Calu3 (cell line): Measurements from ENCODE around the gene MPZ. TPM values are rescaled to one million over a fixed set of nuclear protein-coding genes. Genes with fewer than 3 reads are reported as not detected.
A peak's percentile ranks its signal among the peaks of the same experiment; 100 is the strongest.

Experiments
- Bru-seq: library from RNA; stranded (reverse); fragments of 400-500 nt; gene quantifications from one replicate; lab custom pipeline; 2021; lab: Mats Ljungman, UMichigan
- BruChase-seq, 2 experiments: library from RNA; stranded (reverse); fragments of 400-500 nt; gene quantifications; one replicate each; lab custom pipeline; 2021; lab: Mats Ljungman, UMichigan
- BruUV-seq: library from RNA; stranded (reverse); fragments of 400-500 nt; replicated peaks from 2 replicates; lab custom pipeline; 2021; lab: Mats Ljungman, UMichigan
- CTCF ChIA-PET: fragments of 300-600 bp; sonication (Branson Sonifier 250); formaldehyde crosslinking; loops from one replicate; lab custom pipeline; 2022; ENCODE audit warnings: antibody characterized with exemption; lab: Charles Lee
- DNase-seq: peaks from one replicate; pipeline ENCODE4 v3.0.0; 2022
- H3K27ac Mint-ChIP-seq: one replicate; pipeline ENCODE4 v1.8.0; 2022; ENCODE audit warnings: mixed read lengths; ENCODE audit not compliant: unreplicated experiment
- H3K27me3 Mint-ChIP-seq: one replicate; pipeline ENCODE4 v1.8.0; 2022; ENCODE audit warnings: mixed read lengths; ENCODE audit not compliant: unreplicated experiment
- H3K36me3 Mint-ChIP-seq: one replicate; pipeline ENCODE4 v1.8.0; 2022; ENCODE audit warnings: mild to moderate bottlenecking, moderate library complexity, mixed read lengths; ENCODE audit not compliant: insufficient read depth, unreplicated experiment
- H3K4me1 Mint-ChIP-seq: one replicate; pipeline ENCODE4 v1.8.0; 2022; ENCODE audit warnings: mild to moderate bottlenecking, low read depth, mixed read lengths; ENCODE audit not compliant: unreplicated experiment
- H3K4me3 Mint-ChIP-seq: one replicate; pipeline ENCODE4 v1.8.0; 2022; ENCODE audit warnings: mild to moderate bottlenecking, low read depth, moderate library complexity, mixed read lengths; ENCODE audit not compliant: unreplicated experiment
- H3K9me3 Mint-ChIP-seq: one replicate; pipeline ENCODE4 v1.8.0; 2022; ENCODE audit warnings: low read depth, mixed read lengths; ENCODE audit not compliant: unreplicated experiment
- intact Hi-C: fragments of 100-400 bp; cut with micrococcal nuclease; formaldehyde crosslinking; loops from one replicate; pipeline ENCODE4 v1.10.0; 2022; ENCODE audit not compliant: unreplicated experiment
- long read RNA-seq: library from polyadenylated mRNA; stranded (forward); transcript quantifications from one replicate; pipeline ENCODE4 v2.0.0, GENCODE V29; 2022
- total RNA-seq: library from RNA; stranded (reverse); gene quantifications from 2 replicates; pipeline ENCODE4 v1.2.3, GENCODE V29; 2022
- TF ChIP-seq, protein P1 (sequence below): fragments of 200-600 bp; IDR thresholded peaks from one replicate; pipeline ENCODE4 v1.8.0; 2022; ENCODE audit warnings: antibody characterized with exemption; ENCODE audit not compliant: unreplicated experiment

MPZ gene
- total RNA-seq (0.37 and 0.47 TPM in 2 replicates), Bru-seq, nascent RNA (percentile 10 among the genes with signal in this experiment), BruChase-seq, experiment 1, labeled RNA remaining after a 6-hour chase (percentile 17 among the genes with signal in this experiment), BruChase-seq, experiment 2, labeled RNA remaining after a 2-hour chase (percentile 20 among the genes with signal in this experiment)
- long read RNA-seq: 0 reads

GRCh38 chr1:161309868-161310267, at the start of gene MPZ:
MPZ (minus strand) TSS chr1:161309968; CDS start chr1:161309905, 63 bp downstream.
- Mint-ChIP-seq H3K27ac (no peak within 1 kb of the TSS), H3K36me3 (peaks cover 13% of the 10 kb centered on the region), H3K4me1 (peaks cover 24% of the 10 kb centered on the region), H3K4me3 (no peak within 1 kb of the TSS), H3K9me3 (no peaks in the 10 kb centered on the region), H3K27me3 (peaks cover 14% of the 10 kb centered on the region)
- TF ChIP-seq, protein P1, sequence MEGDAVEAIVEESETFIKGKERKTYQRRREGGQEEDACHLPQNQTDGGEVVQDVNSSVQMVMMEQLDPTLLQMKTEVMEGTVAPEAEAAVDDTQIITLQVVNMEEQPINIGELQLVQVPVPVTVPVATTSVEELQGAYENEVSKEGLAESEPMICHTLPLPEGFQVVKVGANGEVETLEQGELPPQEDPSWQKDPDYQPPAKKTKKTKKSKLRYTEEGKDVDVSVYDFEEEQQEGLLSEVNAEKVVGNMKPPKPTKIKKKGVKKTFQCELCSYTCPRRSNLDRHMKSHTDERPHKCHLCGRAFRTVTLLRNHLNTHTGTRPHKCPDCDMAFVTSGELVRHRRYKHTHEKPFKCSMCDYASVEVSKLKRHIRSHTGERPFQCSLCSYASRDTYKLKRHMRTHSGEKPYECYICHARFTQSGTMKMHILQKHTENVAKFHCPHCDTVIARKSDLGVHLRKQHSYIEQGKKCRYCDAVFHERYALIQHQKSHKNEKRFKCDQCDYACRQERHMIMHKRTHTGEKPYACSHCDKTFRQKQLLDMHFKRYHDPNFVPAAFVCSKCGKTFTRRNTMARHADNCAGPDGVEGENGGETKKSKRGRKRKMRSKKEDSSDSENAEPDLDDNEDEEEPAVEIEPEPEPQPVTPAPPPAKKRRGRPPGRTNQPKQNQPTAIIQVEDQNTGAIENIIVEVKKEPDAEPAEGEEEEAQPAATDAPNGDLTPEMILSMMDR: no peak
- CTCF ChIA-PET: no interaction called here
- intact Hi-C loops: no loop called here
- no TSS peak for BruUV-seq
- no peak for DNase-seq

DNA sequence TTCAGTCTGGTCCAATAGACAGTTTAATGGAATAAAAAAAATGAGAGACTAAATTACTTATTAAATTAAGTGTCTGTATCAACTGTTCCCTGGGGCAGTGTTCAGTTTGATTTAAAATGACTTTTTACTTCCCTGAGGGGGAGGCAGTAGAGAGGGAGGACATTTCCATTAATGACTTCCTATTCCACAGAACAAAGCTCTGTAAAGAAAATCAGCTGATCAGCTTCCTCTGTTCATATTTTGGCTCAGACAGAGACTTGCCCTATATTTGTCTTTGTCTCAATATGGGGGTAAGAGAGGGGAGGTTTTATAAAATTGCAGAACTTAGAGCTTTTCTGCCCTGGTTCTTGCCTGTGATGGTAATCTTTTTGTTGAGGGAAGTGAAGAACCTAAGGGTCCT, 49.5 kb upstream of the MPZ start:
- BruUV-seq: no TSS peak
- CTCF ChIA-PET: no interaction called here
- no peak for DNase-seq
- Mint-ChIP-seq H3K4me3 (no peak overlapping the region), H3K9me3 (no peaks in the 10 kb centered on the region), H3K36me3 (peaks cover 24% of the 10 kb centered on the region), H3K4me1 (no peaks in the 10 kb centered on the region), H3K27ac (no peak overlapping the region), H3K27me3 (no peaks in the 10 kb centered on the region)
- intact Hi-C loops: no loop called here
- TF ChIP-seq, protein P1: no peak

GRCh38 chr1:161357073-161357472, 47.3 kb upstream of the MPZ start:
- Mint-ChIP-seq H3K27me3 (no peaks in the 10 kb centered on the region), H3K4me1 (no peaks in the 10 kb centered on the region), H3K4me3 (no peak overlapping the region), H3K36me3 (peaks cover 19% of the 10 kb centered on the region), H3K27ac (no peak overlapping the region), H3K9me3 (no peaks in the 10 kb centered on the region)
- TSS peak; percentile 14 for BruUV-seq
- TF ChIP-seq, protein P1: no peak
- intact Hi-C loops: no loop called here
- no peak for DNase-seq
- CTCF ChIA-PET: no interaction called here

DNA sequence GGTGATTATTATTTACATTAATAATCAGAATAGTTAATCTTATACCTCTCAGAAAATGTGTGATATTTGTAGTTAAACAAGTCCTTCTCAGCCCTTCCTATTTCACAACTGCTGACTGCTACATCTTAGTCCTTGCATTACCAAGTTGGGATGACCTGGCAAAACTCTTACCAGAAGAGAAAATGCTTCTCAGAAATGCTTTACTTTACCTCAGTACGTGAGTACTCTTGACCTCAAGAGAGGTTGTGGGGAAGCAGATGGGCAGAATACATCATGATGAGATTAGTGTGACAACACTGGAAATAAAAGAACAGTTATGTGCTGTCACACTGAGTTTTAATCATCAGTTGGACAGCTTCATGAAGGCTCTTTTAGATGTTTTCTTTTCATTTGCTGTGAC, 41.7 kb upstream of the MPZ start:
- Mint-ChIP-seq H3K27ac (no peak overlapping the region), H3K27me3 (no peaks in the 10 kb centered on the region), H3K9me3 (no peaks in the 10 kb centered on the region), H3K4me3 (no peak overlapping the region), H3K36me3 (peaks cover 18% of the 10 kb centered on the region), H3K4me1 (no peaks in the 10 kb centered on the region)
- no TSS peak for BruUV-seq
- intact Hi-C loops: no loop called here
- TF ChIP-seq, protein P1: no peak
- DNase-seq: no peak
- CTCF ChIA-PET: interaction anchor here (0.6 kb wide), 1 partner anchor 23 kb away, joined by 3 read pairs; no protein-coding TSS in a partner anchor
